Mesothelial cell of epicardium (in vitro differentiated cells): ENCODE data around the gene FAM124A. TPM values are rescaled to one million over a fixed set of nuclear protein-coding genes. Genes with fewer than 3 reads are reported as not detected.

Source experiments
- DNase-seq, 2 experiments: peaks; one replicate each; pipeline ENCODE4 v3.0.0; 2021; ENCODE audit warnings: low spot score in 2 of 2; ENCODE audit not compliant: unreplicated experiment in 2 of 2
- H3K27ac Mint-ChIP-seq: 2 replicates; pipeline ENCODE4 v1.8.0; 2021; ENCODE audit warnings: mixed read lengths
- H3K27me3 Mint-ChIP-seq: 2 replicates; pipeline ENCODE4 v1.8.0; 2021; ENCODE audit warnings: low read depth, mixed read lengths
- H3K36me3 Mint-ChIP-seq: 2 replicates; pipeline ENCODE4 v1.8.0; 2021; ENCODE audit warnings: mixed read lengths
- H3K4me1 Mint-ChIP-seq: 2 replicates; pipeline ENCODE4 v1.8.0; 2021; ENCODE audit warnings: mixed read lengths
- H3K4me3 Mint-ChIP-seq: 2 replicates; pipeline ENCODE4 v1.8.0; 2021; ENCODE audit warnings: mild to moderate bottlenecking, moderate library complexity, mixed read lengths
- H3K9me3 Mint-ChIP-seq: 2 replicates; pipeline ENCODE4 v1.8.0; 2021; ENCODE audit warnings: mixed read lengths
- CTCF ChIP-seq: fragments of 200-600 bp; sonication (generic); IDR thresholded peaks from one replicate; pipeline ENCODE4 v1.5.0; 2021; ENCODE audit warnings: antibody characterized with exemption; ENCODE audit not compliant: unreplicated experiment
- total RNA-seq: library from RNA; stranded (reverse); gene quantifications from 3 replicates; pipeline ENCODE4 v1.2.1, GENCODE V29; 2021

The FAM124A gene
- total RNA-seq, 1 donor from 2014 or later: 0.78 TPM

DNA sequence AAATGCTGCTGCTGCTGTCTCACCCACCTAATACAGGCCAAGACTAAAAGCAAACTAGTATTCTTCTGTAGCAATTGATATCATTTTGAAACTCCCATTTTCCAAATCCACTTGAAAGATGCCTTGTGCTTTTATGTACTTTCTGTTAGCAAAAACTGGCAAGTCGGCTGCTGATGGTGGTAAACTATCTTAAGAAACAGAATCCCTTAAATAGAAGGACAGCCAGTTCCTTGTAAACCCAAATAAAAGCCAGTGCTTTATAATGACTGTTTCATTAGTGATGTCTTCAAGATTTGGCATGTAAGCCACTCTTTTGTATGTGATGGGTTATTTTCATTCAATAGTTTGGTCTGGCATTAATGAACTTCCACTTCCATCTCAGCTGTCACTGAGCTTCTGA lies 5.2 kb downstream of the FAM124A start:
- H3K4me3 Mint-ChIP-seq: no peak overlapping the region
- no peak for DNase-seq
- no peaks in the 10 kb centered on the region for H3K9me3 Mint-ChIP-seq
- H3K36me3 Mint-ChIP-seq: no peaks in the 10 kb centered on the region
- TF ChIP-seq CTCF: no peak
- peaks cover 8% of the 10 kb centered on the region for H3K4me1 Mint-ChIP-seq
- H3K27me3 Mint-ChIP-seq: peaks cover 84% of the 10 kb centered on the region
- H3K27ac Mint-ChIP-seq: no peak overlapping the region

DNA sequence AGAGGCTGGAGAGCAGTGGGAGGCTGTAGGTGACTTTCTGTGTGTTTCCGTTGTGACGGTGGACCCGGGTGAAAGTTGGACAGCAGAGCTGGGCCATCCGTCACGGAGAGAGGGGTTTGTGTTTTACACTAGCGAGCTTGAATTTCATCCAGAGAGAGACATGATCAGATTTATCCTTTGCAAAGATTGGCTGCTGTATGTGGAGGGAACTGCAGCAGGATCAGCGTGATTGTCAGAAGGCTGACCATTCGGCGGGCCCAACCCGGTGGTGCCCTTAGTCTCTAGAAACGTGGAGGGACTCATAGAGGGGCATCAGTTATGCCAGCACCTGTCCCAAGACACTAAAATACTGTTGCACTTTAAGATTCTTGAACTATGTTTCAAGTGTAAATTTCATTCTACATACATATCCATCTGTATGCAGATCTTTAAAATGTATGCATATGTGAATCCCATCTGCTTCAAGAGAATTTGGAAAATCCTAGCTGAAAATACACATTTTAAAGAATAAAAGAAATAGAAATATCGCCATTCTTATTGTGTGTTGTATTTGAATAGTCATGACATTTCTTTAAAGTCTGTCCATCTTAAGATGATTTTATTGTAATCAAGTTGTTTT lies 7.0 kb downstream of the FAM124A start:
- TF ChIP-seq CTCF: no peak
- H3K9me3 Mint-ChIP-seq: no peaks in the 10 kb centered on the region
- peaks cover 5% of the 10 kb centered on the region for H3K4me1 Mint-ChIP-seq
- peaks cover 67% of the 10 kb centered on the region for H3K27me3 Mint-ChIP-seq
- H3K4me3 Mint-ChIP-seq: no peak overlapping the region
- no peak overlapping the region for H3K27ac Mint-ChIP-seq
- no peaks in the 10 kb centered on the region for H3K36me3 Mint-ChIP-seq
- no peak for DNase-seq

DNA sequence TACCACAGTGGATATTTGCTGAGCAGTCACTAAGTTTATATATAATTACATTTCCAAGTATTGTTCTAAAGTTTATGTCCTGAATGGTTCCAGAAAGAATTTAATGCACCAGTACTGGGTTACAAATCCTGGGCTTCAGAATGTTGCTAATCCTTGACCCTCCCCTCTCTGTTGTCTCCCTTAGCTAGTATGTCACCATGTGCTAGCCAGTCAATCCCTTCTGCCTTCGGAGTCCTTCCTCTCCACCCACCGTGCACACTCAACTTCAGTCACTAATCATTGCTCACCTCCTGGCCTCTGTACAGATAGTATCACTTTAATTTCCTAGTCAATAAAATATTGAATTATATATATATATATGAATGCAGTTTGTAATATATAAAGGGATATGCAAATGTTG lies 7.5 kb downstream of the FAM124A start:
- no peaks in the 10 kb centered on the region for H3K9me3 Mint-ChIP-seq
- H3K27ac Mint-ChIP-seq: no peak overlapping the region
- no peak overlapping the region for H3K4me3 Mint-ChIP-seq
- no peaks in the 10 kb centered on the region for H3K36me3 Mint-ChIP-seq
- no peak for TF ChIP-seq CTCF
- DNase-seq: no peak
- peaks cover 7% of the 10 kb centered on the region for H3K4me1 Mint-ChIP-seq
- peaks cover 62% of the 10 kb centered on the region for H3K27me3 Mint-ChIP-seq

GRCh38 chr13:51230477-51231105 lies 8.4 kb downstream of the FAM124A start:
- no peak for TF ChIP-seq CTCF
- H3K27me3 Mint-ChIP-seq: peaks cover 53% of the 10 kb centered on the region
- no peaks in the 10 kb centered on the region for H3K36me3 Mint-ChIP-seq
- peaks cover 14% of the 10 kb centered on the region for H3K4me1 Mint-ChIP-seq
- H3K4me3 Mint-ChIP-seq: no peak overlapping the region
- no peak overlapping the region for H3K27ac Mint-ChIP-seq
- no peak for DNase-seq
- no peaks in the 10 kb centered on the region for H3K9me3 Mint-ChIP-seq

DNA sequence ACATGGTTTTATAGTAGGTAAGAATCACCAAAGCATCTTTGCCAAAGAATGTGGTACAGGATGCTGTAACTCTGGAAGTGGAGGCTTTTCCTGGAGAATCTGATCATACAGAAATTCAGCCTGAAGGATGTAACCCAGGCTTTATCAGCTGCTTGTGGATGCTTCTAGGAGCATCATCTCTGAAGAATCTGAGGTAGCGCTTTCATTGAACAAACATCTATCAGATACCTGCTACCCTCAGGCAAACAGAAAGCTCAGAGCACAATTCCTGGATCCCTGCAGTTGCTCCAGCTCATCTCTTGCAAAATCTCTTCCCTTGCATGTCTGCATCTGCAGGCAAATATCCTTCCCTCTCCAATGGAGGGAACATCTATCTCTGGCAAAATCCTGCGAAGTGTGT lies 9.3 kb downstream of the FAM124A start:
- H3K4me1 Mint-ChIP-seq: peaks cover 21% of the 10 kb centered on the region
- H3K27me3 Mint-ChIP-seq: peaks cover 46% of the 10 kb centered on the region
- H3K4me3 Mint-ChIP-seq: no peak overlapping the region
- H3K9me3 Mint-ChIP-seq: no peaks in the 10 kb centered on the region
- H3K36me3 Mint-ChIP-seq: no peaks in the 10 kb centered on the region
- TF ChIP-seq CTCF: no peak
- no peak for DNase-seq
- no peak overlapping the region for H3K27ac Mint-ChIP-seq
